Measurements from ENCODE around the gene SNCG.

SNCG gene

DNA sequence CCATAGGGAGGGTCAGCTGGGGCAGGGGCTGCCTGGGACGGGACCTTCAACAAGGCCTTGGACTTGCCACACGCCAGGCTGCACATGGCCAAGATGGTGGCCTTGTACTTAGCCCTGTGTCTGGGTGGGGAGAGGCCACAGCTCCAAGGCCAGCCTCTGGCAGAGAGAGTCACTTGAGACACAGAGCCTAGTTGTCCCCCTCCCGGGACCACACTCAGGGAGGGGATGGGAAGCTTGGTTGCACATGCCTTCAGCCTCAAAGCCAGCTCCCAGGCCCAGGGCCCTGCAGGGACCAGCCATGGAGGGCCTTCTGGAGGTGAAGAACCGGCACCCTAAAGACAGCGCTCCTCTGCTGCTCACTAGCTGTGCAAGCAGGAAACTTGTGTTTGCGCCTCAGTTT is 17.7 kb upstream of the SNCG start:
- H3K27ac ChIP-seq (ENCODE audit: insufficient read depth in 1 of 2, low read depth in 1 of 2, low read length in 2 of 2, poor library complexity in 1 of 2, severe bottlenecking in 2 of 2): no peak overlapping the region
- H3K4me3 ChIP-seq (ENCODE audit: control insufficient read depth in 1 of 7, extremely low read depth in 1 of 7, insufficient read depth in 4 of 7, low read depth in 2 of 7, low read length in 6 of 7): no peak overlapping the region
- H3K27me3 ChIP-seq (replicated peaks in 2 of 5; ENCODE audit: control insufficient read depth in 4 of 5, insufficient read depth in 5 of 5, low read length in 4 of 5): peaks cover 0 to 1% (median 0%) of the 10 kb centered on the region in 5 experiments
- H3K9me3 ChIP-seq (ENCODE audit: control extremely low read depth in 1 of 5, control insufficient read depth in 4 of 5, insufficient read depth in 2 of 5, low read depth in 1 of 5, low read length in 4 of 5): no peaks in the 10 kb centered on the region
- DNase-seq: no peak
- CTCF ChIA-PET: interaction anchor here (0.7 to 2.5 kb wide), 5 partner anchors 14 to 209 kb away, joined by 3 to 9 read pairs (median 4); no protein-coding TSS in a partner anchor
- H3K36me3 ChIP-seq (ENCODE audit: control insufficient read depth in 4 of 4, insufficient read depth in 4 of 4, low read length in 3 of 4): no peaks in the 10 kb centered on the region
- WGBS (ENCODE audit: insufficient coverage): 83% methylated on average over 6 of the region's 6 CpGs
- peaks cover 0 to 4% (median 2%) of the 10 kb centered on the region in 4 experiments for H3K4me1 ChIP-seq (ENCODE audit: control extremely low read depth in 1 of 4, control insufficient read depth in 4 of 4, insufficient read depth in 4 of 4, low read length in 3 of 4)
- POLR2A ChIA-PET: no interaction called here

DNA sequence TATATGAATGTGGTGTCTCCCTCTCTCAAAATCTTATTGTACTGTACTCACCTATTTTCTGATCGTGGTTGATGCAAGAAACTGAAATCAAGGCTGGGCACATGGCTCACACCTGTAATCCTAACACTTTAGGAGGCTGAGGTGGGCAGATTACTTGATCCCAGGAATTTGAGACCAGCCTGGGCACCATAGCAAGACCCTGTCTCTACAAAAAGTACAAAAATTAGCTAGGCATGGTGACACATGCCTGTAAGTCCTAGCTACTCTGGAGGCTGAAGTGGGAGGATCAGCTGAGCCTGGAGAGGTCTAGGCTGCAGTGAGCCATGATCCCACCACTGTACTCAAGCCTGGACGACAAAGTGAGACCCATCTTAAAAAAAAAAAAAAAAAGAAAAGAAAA is 17.0 kb upstream of the SNCG start:
- Histone ChIP-seq H3K27me3 (replicated peaks in 2 of 5; ENCODE audit: control insufficient read depth in 4 of 5, insufficient read depth in 5 of 5, low read length in 4 of 5) (peaks cover 0 to 1% (median 0%) of the 10 kb centered on the region in 5 experiments), H3K4me3 (ENCODE audit: control insufficient read depth in 1 of 7, extremely low read depth in 1 of 7, insufficient read depth in 4 of 7, low read depth in 2 of 7, low read length in 6 of 7) (no peak overlapping the region), H3K36me3 (ENCODE audit: control insufficient read depth in 4 of 4, insufficient read depth in 4 of 4, low read length in 3 of 4) (no peaks in the 10 kb centered on the region), H3K9me3 (ENCODE audit: control extremely low read depth in 1 of 5, control insufficient read depth in 4 of 5, insufficient read depth in 2 of 5, low read depth in 1 of 5, low read length in 4 of 5) (no peaks in the 10 kb centered on the region), H3K27ac (ENCODE audit: insufficient read depth in 1 of 2, low read depth in 1 of 2, low read length in 2 of 2, poor library complexity in 1 of 2, severe bottlenecking in 2 of 2) (no peak overlapping the region), H3K4me1 (ENCODE audit: control extremely low read depth in 1 of 4, control insufficient read depth in 4 of 4, insufficient read depth in 4 of 4, low read length in 3 of 4) (peaks cover 0 to 4% (median 2%) of the 10 kb centered on the region in 4 experiments)
- WGBS (ENCODE audit: insufficient coverage): 100% methylated on average over 1 of the region's 2 CpGs
- POLR2A ChIA-PET: no interaction called here
- DNase-seq: no peak
- CTCF ChIA-PET: interaction anchor here (1.3 to 2.5 kb wide), 3 partner anchors 22 to 27 kb away, joined by 4 to 9 read pairs (median 4); partner anchors contain the start of gene ADIRF

DNA sequence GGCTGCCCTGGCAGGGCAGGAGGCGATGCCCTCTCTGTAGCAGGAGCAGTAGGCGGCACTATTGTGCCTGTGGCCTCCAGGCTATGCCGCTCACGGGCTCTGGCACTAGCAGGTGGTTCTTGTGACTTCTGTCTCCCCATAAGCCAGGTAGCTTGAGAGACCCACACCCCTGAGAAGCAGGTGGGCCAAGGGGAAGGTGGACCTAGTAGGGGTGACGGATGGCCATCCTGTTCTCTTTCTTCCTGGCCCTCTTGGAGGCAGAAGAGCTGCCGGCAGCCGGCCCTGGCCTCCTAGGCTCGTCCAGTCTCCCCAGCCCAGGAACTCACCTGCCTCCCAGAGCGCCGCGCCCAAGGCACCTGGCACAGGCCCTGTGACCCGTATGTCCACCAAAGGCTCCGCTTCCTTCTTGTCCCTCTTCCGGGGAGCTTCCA is 16.4 kb upstream of the SNCG start:
- Histone ChIP-seq H3K36me3 (ENCODE audit: control insufficient read depth in 4 of 4, insufficient read depth in 4 of 4, low read length in 3 of 4) (no peaks in the 10 kb centered on the region), H3K27ac (ENCODE audit: insufficient read depth in 1 of 2, low read depth in 1 of 2, low read length in 2 of 2, poor library complexity in 1 of 2, severe bottlenecking in 2 of 2) (no peak overlapping the region), H3K27me3 (replicated peaks in 2 of 5; ENCODE audit: control insufficient read depth in 4 of 5, insufficient read depth in 5 of 5, low read length in 4 of 5) (peaks cover 0 to 1% (median 0%) of the 10 kb centered on the region in 5 experiments), H3K4me1 (ENCODE audit: control extremely low read depth in 1 of 4, control insufficient read depth in 4 of 4, insufficient read depth in 4 of 4, low read length in 3 of 4) (peaks cover 0 to 4% (median 2%) of the 10 kb centered on the region in 4 experiments), H3K9me3 (ENCODE audit: control extremely low read depth in 1 of 5, control insufficient read depth in 4 of 5, insufficient read depth in 2 of 5, low read depth in 1 of 5, low read length in 4 of 5) (no peaks in the 10 kb centered on the region), H3K4me3 (ENCODE audit: control insufficient read depth in 1 of 7, extremely low read depth in 1 of 7, insufficient read depth in 4 of 7, low read depth in 2 of 7, low read length in 6 of 7) (no peak overlapping the region)
- ChIA-PET CTCF (interaction anchor here (1.3 to 2.5 kb wide), 4 partner anchors 12 to 27 kb away, joined by 3 to 9 read pairs (median 5); partner anchors contain the start of gene ADIRF), POLR2A (no interaction called here)
- DNase-seq: no peak
- WGBS (ENCODE audit: insufficient coverage): 94% methylated on average over 13 of the region's 14 CpGs

DNA sequence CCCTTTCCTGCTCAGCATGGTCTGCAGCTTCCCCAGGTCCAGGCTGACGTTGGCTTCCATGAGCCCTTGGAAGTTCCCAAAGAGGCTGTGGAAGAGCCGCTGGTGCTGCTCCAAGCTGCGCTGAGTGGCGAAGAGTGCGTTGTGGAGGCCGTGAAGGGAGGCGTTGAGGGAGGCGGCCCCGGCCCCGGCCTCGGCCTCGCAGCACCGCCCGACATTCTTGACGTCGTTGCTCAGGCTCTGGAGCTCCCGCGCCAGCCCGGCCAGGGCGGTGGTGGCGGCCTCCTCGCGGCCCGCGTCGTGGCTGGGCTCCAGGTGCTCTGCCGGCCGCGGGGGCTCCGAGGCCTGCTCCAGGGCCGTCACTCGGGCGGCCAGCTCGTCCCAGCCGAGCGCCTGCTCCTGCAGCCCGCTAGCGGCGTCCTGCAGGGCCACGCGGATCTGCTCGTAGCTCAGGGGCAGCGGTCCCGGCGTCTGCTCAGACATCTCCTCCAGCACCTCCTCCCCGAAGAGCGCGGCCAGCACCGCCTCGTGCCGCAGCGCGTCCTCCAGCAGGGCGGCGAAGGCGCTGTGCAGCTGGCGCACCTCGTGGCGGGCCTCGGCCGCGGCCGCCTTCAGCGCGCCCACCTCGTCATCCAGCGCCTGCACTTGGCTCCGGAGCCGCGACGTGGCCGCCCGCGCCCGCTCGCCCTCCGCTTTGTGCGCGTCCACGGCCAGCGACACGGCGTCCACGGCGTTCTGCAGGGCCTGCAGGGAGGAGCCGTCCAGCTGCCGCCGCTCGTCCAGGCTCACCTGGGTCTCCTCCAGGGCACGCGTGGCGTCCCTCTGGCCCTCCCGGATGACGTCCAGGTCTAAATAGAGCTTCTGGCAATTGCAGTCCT is 15.7 kb upstream of the SNCG start:
- H3K9me3 ChIP-seq (ENCODE audit: control extremely low read depth in 1 of 5, control insufficient read depth in 4 of 5, insufficient read depth in 2 of 5, low read depth in 1 of 5, low read length in 4 of 5): no peaks in the 10 kb centered on the region
- CTCF ChIA-PET: interaction anchor here (1.2 to 1.7 kb wide), 4 partner anchors 12 to 88 kb away, joined by 3 to 6 read pairs (median 4); partner anchors contain the start of gene ADIRF
- DNase-seq: no peak
- H3K27ac ChIP-seq (ENCODE audit: insufficient read depth in 1 of 2, low read depth in 1 of 2, low read length in 2 of 2, poor library complexity in 1 of 2, severe bottlenecking in 2 of 2): no peak overlapping the region
- peaks cover 0 to 4% (median 2%) of the 10 kb centered on the region in 4 experiments for H3K4me1 ChIP-seq (ENCODE audit: control extremely low read depth in 1 of 4, control insufficient read depth in 4 of 4, insufficient read depth in 4 of 4, low read length in 3 of 4)
- POLR2A ChIA-PET: interaction anchor here (0.5 kb wide), 1 partner anchor 562 kb away, joined by 3 read pairs; no protein-coding TSS in a partner anchor
- no peaks in the 10 kb centered on the region for H3K36me3 ChIP-seq (ENCODE audit: control insufficient read depth in 4 of 4, insufficient read depth in 4 of 4, low read length in 3 of 4)
- H3K27me3 ChIP-seq (replicated peaks in 2 of 5; ENCODE audit: control insufficient read depth in 4 of 5, insufficient read depth in 5 of 5, low read length in 4 of 5): peaks cover 0 to 1% (median 0%) of the 10 kb centered on the region in 5 experiments
- no peak overlapping the region for H3K4me3 ChIP-seq (ENCODE audit: control insufficient read depth in 1 of 7, extremely low read depth in 1 of 7, insufficient read depth in 4 of 7, low read depth in 2 of 7, low read length in 6 of 7)
- 97% methylated on average over 86 of the region's 94 CpGs for WGBS (ENCODE audit: insufficient coverage)

DNA sequence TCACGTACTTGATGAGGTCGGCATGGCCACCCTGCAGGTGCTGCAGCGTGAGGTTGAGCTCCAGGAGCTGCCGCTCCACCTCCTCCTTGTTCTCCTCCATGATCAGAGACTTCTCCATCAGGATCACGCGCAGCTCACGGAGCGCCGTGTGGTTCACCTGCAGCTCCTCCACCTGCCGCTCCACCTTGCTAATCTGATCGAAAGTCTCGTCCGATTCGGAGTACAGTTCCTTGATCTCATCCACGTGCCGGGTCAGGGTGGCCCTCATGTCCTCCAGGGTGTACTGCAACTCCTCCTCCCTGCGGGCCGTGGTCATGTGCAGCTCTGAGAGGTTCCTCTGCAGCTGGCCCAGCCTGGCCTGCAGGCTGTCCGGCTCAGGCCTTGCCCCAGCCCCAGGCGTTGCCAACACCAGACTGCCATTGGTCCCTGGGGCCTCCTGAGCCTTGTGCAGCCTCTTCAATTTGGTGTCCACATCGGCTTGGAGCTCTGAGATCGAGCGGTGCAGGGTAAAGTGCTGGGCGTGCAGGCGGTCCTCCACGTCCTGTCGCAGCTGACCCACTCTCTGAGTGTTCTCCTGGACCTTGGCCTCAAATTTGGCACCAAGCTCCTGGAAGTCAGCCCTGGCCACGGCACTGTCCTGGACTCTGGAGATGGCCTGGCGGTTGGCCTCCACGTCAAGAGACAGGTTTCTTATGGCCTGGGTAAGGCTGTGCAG is 14.9 kb upstream of the SNCG start:
- 96% methylated on average over 30 of the region's 30 CpGs for WGBS (ENCODE audit: insufficient coverage)
- H3K9me3 ChIP-seq (ENCODE audit: control extremely low read depth in 1 of 5, control insufficient read depth in 4 of 5, insufficient read depth in 2 of 5, low read depth in 1 of 5, low read length in 4 of 5): no peaks in the 10 kb centered on the region
- no peak overlapping the region for H3K4me3 ChIP-seq (ENCODE audit: control insufficient read depth in 1 of 7, extremely low read depth in 1 of 7, insufficient read depth in 4 of 7, low read depth in 2 of 7, low read length in 6 of 7)
- H3K27me3 ChIP-seq (replicated peaks in 2 of 5; ENCODE audit: control insufficient read depth in 4 of 5, insufficient read depth in 5 of 5, low read length in 4 of 5): peaks cover 0 to 1% (median 0%) of the 10 kb centered on the region in 5 experiments
- CTCF ChIA-PET: interaction anchor here (1.2 to 1.7 kb wide), 3 partner anchors 11 to 87 kb away, joined by 3 to 6 read pairs (median 3); no protein-coding TSS in a partner anchor
- H3K27ac ChIP-seq (ENCODE audit: insufficient read depth in 1 of 2, low read depth in 1 of 2, low read length in 2 of 2, poor library complexity in 1 of 2, severe bottlenecking in 2 of 2): no peak overlapping the region
- DNase-seq: no peak
- H3K4me1 ChIP-seq (ENCODE audit: control extremely low read depth in 1 of 4, control insufficient read depth in 4 of 4, insufficient read depth in 4 of 4, low read length in 3 of 4): peaks cover 0 to 4% (median 2%) of the 10 kb centered on the region in 4 experiments
- POLR2A ChIA-PET: interaction anchor here (0.5 kb wide), 1 partner anchor 561 kb away, joined by 3 read pairs; no protein-coding TSS in a partner anchor
- H3K36me3 ChIP-seq (ENCODE audit: control insufficient read depth in 4 of 4, insufficient read depth in 4 of 4, low read length in 3 of 4): no peaks in the 10 kb centered on the region

DNA sequence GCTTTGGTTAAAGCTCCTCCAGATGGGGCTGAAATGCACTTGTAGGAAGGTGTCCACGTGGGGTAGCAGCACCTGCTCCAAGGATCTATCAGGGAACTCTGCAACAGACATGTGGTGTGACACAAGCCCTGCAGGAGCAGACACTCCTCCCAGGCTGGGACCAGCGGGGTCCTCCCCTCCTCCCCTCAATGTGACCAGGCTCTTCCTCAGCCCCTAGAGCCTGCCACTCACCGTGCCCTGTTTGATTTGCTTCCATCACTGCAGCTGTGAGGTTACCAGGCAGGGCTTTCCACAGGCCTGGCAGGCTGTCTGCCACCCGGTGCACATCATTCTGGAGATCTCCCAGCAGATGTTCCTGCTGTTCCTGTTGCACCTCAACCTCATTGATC is 14.4 kb upstream of the SNCG start:
- H3K36me3 ChIP-seq (ENCODE audit: control insufficient read depth in 4 of 4, insufficient read depth in 4 of 4, low read length in 3 of 4): no peaks in the 10 kb centered on the region
- CTCF ChIA-PET: interaction anchor here (1.2 kb wide), 1 partner anchor 87 kb away, joined by 3 read pairs; no protein-coding TSS in a partner anchor
- H3K27ac ChIP-seq (ENCODE audit: insufficient read depth in 1 of 2, low read depth in 1 of 2, low read length in 2 of 2, poor library complexity in 1 of 2, severe bottlenecking in 2 of 2): no peak overlapping the region
- H3K9me3 ChIP-seq (ENCODE audit: control extremely low read depth in 1 of 5, control insufficient read depth in 4 of 5, insufficient read depth in 2 of 5, low read depth in 1 of 5, low read length in 4 of 5): no peaks in the 10 kb centered on the region
- DNase-seq: no peak
- H3K27me3 ChIP-seq (replicated peaks in 2 of 5; ENCODE audit: control insufficient read depth in 4 of 5, insufficient read depth in 5 of 5, low read length in 4 of 5): no peaks in the 10 kb centered on the region
- H3K4me1 ChIP-seq (ENCODE audit: control extremely low read depth in 1 of 4, control insufficient read depth in 4 of 4, insufficient read depth in 4 of 4, low read length in 3 of 4): peaks cover 0 to 4% (median 2%) of the 10 kb centered on the region in 4 experiments
- POLR2A ChIA-PET: interaction anchor here (0.6 kb wide), 1 partner anchor 261 kb away, joined by 3 read pairs; no protein-coding TSS in a partner anchor
- H3K4me3 ChIP-seq (ENCODE audit: control insufficient read depth in 1 of 7, extremely low read depth in 1 of 7, insufficient read depth in 4 of 7, low read depth in 2 of 7, low read length in 6 of 7): no peak overlapping the region
- WGBS (ENCODE audit: insufficient coverage): 97% methylated on average over 3 of the region's 4 CpGs
